NCI-H187 (cell line): ENCODE measurements around the gene TRMT11.

ENCODE experiments used
- DNase-seq, 2 experiments: peaks; one replicate each; lab custom pipeline; 2025; lab: John Stamatoyannopoulos, UW

Gene TRMT11

DNA sequence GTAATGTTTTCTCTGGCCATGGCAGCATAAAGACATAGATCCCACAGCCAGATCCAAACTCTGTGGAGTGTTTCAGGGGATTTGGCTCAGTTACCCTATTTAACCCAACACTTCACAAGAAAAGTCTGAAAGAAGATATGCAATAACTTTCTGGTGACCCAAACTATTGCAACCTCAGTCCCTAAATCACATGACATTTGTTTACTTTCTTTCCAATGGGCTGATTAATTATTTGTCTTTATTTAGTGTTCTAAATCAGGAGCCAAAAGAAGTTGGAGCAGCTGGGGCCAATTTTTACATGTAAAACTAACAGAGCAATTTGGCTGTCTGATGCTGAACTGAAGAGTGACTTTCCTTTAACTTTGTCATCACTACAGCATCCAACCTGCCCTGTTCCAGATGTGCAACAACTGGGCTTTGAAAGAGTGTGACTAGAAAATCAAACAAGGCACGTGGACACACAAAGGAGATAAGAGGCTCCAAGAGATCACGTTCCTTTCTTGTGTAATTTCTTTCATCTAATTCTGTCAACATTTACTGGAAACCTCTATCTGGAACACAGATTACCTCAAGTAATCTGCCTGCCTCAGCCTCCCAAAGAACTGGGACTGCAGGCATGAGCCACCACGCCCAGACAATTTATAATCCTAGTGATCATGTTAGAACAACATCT is 90.8 kb downstream of the TRMT11 start:
- no peak for DNase-seq

DNA sequence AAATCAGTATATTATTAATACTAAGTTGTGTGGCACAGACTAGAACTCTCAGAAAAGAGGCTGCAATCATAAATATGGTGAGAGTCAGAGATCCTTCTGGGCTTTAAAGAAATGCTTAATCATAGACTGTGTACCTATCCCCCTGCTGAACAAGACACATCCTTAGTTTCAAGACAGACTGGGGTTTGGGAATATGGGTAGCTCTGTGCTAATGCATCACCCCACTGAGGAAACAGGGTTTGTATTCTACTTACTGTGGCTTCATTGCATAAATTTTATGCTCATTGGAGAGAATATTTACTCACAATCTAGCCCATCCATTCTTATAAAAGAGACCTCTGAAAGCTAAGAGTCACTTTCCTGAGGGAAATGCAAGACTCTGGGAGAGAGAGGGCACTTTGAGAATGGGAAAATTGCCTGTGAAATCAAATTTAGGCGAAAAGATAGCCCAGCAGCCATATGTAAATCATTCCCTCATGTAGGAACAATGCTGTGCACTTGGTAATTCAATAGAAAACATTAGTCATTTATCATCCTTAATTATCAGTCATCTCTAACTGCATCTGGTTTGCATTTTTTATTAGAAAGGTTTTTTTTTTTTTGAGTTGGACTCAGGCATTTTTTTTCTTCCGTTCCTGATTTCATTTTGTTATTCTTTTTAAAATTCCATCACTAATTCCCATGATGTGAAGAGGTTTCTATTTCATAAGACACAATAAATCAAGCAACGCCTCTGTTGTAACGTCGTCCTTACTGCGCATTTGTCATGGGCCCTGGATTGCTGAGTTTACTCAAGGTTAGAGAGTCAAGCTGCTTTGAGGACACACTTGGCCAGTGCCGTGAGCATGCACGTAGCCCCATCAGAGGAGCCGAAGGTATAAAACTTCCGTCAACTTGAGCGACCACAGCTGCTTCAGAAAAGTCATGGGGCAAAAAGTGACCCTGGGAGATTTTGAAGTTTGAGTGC is 91.8 kb downstream of the TRMT11 start:
- no peak for DNase-seq

DNA sequence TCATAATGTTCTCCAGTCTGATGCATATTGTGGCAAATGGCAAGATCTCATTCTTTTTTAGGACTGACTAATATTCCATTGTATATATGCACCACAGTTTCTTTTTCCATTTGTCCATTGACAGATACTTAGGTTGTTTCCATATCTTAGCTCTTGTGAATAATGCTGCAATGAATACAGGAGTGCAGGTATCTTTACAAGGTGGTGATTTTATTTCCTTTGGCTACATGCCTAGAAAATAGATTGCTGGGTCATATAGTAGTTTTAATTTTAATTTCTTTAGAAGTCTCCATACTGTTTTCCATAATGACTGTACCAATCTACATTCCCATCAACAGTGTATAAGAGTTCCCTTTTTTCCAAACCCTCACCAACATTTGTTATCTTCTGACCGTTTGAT is 97.5 kb downstream of the TRMT11 start:
- no peak for DNase-seq

DNA sequence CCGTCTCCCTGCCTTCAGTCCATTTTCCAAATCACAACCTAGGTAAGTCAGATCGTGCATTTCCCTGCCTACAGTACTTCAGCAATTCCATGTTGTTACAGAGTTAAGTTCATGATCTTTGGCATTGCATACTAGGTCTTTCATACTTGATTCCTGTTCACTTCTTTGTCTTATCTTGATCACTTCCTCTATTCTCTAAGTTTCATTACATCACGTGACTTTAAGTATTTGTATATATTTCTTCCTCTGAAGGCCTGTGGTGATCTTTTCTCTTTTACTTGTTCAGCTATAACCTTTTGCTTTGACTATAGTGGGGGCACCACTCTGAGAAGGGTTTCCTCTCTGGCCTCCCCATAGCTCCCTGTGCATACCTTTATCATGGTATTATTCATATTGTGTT is 100.2 kb downstream of the TRMT11 start:
- DNase-seq: no peak
